ENCODE data around the gene ALK.

GRCh38 chr2:29273004-29273684 lies 648.2 kb downstream of the ALK start:
- TF ChIP-seq POLR2AphosphoS5 (IDR thresholded peaks at IDR 0.05; ENCODE audit: borderline replicate concordance, low read depth, low read length) (no peak), EZH2 (IDR thresholded peaks at IDR 0.05) (no peak)
